GM23338 (cell line): ENCODE data around the gene CPT1C. TPM values are rescaled to one million over a fixed set of nuclear protein-coding genes. Genes with fewer than 3 reads are reported as not detected.

ENCODE experiments used
- ATAC-seq: fragments of 200-7000 bp; cut with Tn5 transposase; 3 replicates; pipeline ENCODE4 v1.9.1; 2020
- DNase-seq: peaks from one replicate; pipeline ENCODE4 v3.0.0-alpha.2; 2015; ENCODE audit warnings: low spot score
- H2AFZ ChIP-seq: fragments of 200-600 bp; sonication (generic); 2 replicates; pipeline ENCODE4 v1.8.0; 2016; ENCODE audit warnings: antibody characterized with exemption, mild to moderate bottlenecking, moderate library complexity
- H3F3A ChIP-seq: fragments of 200-600 bp; sonication (generic); replicated peaks from 2 replicates; pipeline ENCODE4 v1.8.0; 2017; ENCODE audit warnings: antibody characterized with exemption, mixed run types, low read depth
- H3K27ac ChIP-seq: fragments of 200-600 bp; sonication (generic); 2 replicates; pipeline ENCODE4 v1.6.1; 2016; ENCODE audit warnings: low read depth
- H3K27me3 ChIP-seq: fragments of 200-600 bp; sonication (generic); 2 replicates; pipeline ENCODE4 v1.8.0; 2016; ENCODE audit warnings: mild to moderate bottlenecking, mixed run types, moderate library complexity; ENCODE audit not compliant: insufficient read depth
- H3K36me3 ChIP-seq: fragments of 200-600 bp; sonication (generic); 2 replicates; pipeline ENCODE4 v1.8.0; 2016; ENCODE audit warnings: mild to moderate bottlenecking; ENCODE audit not compliant: insufficient read depth
- H3K4me1 ChIP-seq: fragments of 200-600 bp; sonication (generic); 2 replicates; pipeline ENCODE4 v1.8.0; 2016; ENCODE audit warnings: mild to moderate bottlenecking, moderate library complexity; ENCODE audit not compliant: insufficient read depth
- H3K4me2 ChIP-seq: fragments of 200-600 bp; sonication (generic); 2 replicates; pipeline ENCODE4 v1.7.1; 2017; ENCODE audit warnings: mixed run types
- H3K4me3 ChIP-seq: fragments of 200-600 bp; sonication (generic); 2 replicates; pipeline ENCODE4 v1.6.1; 2016; ENCODE audit warnings: mixed run types
- H3K79me2 ChIP-seq: fragments of 200-600 bp; sonication (generic); replicated peaks from 2 replicates; pipeline ENCODE4 v1.8.0; 2017; ENCODE audit warnings: mild to moderate bottlenecking; ENCODE audit not compliant: insufficient read depth
- H3K9me2 ChIP-seq: fragments of 200-600 bp; sonication (generic); 2 replicates; pipeline ENCODE4 v1.8.0; 2017; ENCODE audit not compliant: insufficient read depth
- H4K20me1 ChIP-seq: fragments of 200-600 bp; sonication (generic); replicated peaks from 2 replicates; pipeline ENCODE4 v1.8.0; 2017; ENCODE audit warnings: mild to moderate bottlenecking; ENCODE audit not compliant: insufficient read depth
- H3K27ac Mint-ChIP-seq: 2 replicates; pipeline ENCODE4 v1.8.0; 2020; ENCODE audit warnings: inconsistent platforms, mild to moderate bottlenecking, moderate library complexity, mixed read lengths
- H3K27me3 Mint-ChIP-seq: 3 replicates; pipeline ENCODE4 v1.8.0; 2022; ENCODE audit warnings: low read depth, mild to moderate bottlenecking, moderate library complexity, mixed read lengths, inconsistent platforms; ENCODE audit not compliant: insufficient read depth, poor library complexity
- H3K36me3 Mint-ChIP-seq: 3 replicates; pipeline ENCODE4 v1.8.0; 2021; ENCODE audit warnings: low read depth, mild to moderate bottlenecking, inconsistent platforms, moderate library complexity, mixed read lengths
- H3K4me1 Mint-ChIP-seq: 3 replicates; pipeline ENCODE4 v1.8.0; 2020; ENCODE audit warnings: mild to moderate bottlenecking, inconsistent platforms, mixed read lengths
- H3K4me3 Mint-ChIP-seq: 3 replicates; pipeline ENCODE4 v1.8.0; 2021; ENCODE audit warnings: moderate library complexity, mild to moderate bottlenecking, inconsistent platforms, mixed read lengths
- H3K9me3 Mint-ChIP-seq: 3 replicates; pipeline ENCODE4 v1.8.0; 2020; ENCODE audit warnings: moderate library complexity, mild to moderate bottlenecking, inconsistent platforms, mixed read lengths
- CREB1 ChIP-seq: fragments of 250-450 bp; sonication (Bioruptor Pico); IDR thresholded peaks from 2 replicates; pipeline ENCODE4 v1.5.0; 2020; ENCODE audit warnings: low read depth, mild to moderate bottlenecking, moderate library complexity
- EZH2 ChIP-seq: fragments of 200-600 bp; sonication (generic); IDR thresholded peaks from one replicate; pipeline ENCODE4 v1.8.0; 2017; ENCODE audit warnings: antibody characterized with exemption, mild to moderate bottlenecking, low read depth; ENCODE audit not compliant: unreplicated experiment
- EZH2phosphoT487 ChIP-seq: fragments of 200-600 bp; sonication (generic); IDR thresholded peaks from one replicate; pipeline ENCODE4 v1.8.1; 2018; ENCODE audit warnings: antibody characterized with exemption; ENCODE audit not compliant: unreplicated experiment
- JUNB ChIP-seq: IDR thresholded peaks from one replicate; pipeline ENCODE4 v1.6.1; 2016; ENCODE audit warnings: antibody characterized with exemption; ENCODE audit not compliant: unreplicated experiment
- NANOG ChIP-seq: IDR thresholded peaks from 2 replicates; pipeline ENCODE4 v1.6.1; 2016; ENCODE audit warnings: antibody characterized with exemption, borderline replicate concordance
- POLR2AphosphoS5 ChIP-seq: IDR thresholded peaks from 2 replicates; pipeline ENCODE4 v1.6.1; 2016; ENCODE audit warnings: antibody characterized with exemption, low read depth
- STAT1 ChIP-seq: IDR thresholded peaks from one replicate; pipeline ENCODE4 v1.6.1; 2016; ENCODE audit warnings: antibody characterized with exemption; ENCODE audit not compliant: unreplicated experiment
- polyA plus RNA-seq: library from polyadenylated mRNA; unstranded; fragments of >200 nt; fragmentation: Nextera tagmentation; extraction: Ambion mirVana; gene quantifications from 2 replicates; pipeline ENCODE4 v1.2.1, GENCODE V29; 2016
- total RNA-seq: library from RNA; depleted of rRNA; stranded (reverse); fragments of >200 nt; shearing (Covaris generic); gene quantifications from 2 replicates; pipeline ENCODE4 v1.2.3, GENCODE V29; 2014
- TF ChIP-seq, protein P1 (sequence below): IDR thresholded peaks from one replicate; pipeline ENCODE4 v1.6.1; 2018; ENCODE audit warnings: antibody characterized with exemption; ENCODE audit not compliant: unreplicated experiment
- TF ChIP-seq, protein P2 (sequence below), 2 experiments: fragments of 200-600 bp in 1 of 2; sonication (generic) in 1 of 2; conservative IDR thresholded peaks; 2 replicates each; pipeline versions ENCODE4 v1.5.1 to v1.6.1; 2016 to 2017; ENCODE audit warnings: antibody characterized with exemption in 2 of 2, low read depth in 2 of 2, mild to moderate bottlenecking in 2 of 2, moderate library complexity in 1 of 2
- TF ChIP-seq, protein P3 (sequence below): fragments of 250-450 bp; sonication (Bioruptor Pico); IDR thresholded peaks from 2 replicates; pipeline ENCODE4 v1.5.0; 2020; ENCODE audit warnings: mild to moderate bottlenecking, moderate library complexity

The CPT1C gene
- total and polyA plus RNA-seq, 2 experiments from 2014 or later = 63.4 to 77.3 TPM

DNA sequence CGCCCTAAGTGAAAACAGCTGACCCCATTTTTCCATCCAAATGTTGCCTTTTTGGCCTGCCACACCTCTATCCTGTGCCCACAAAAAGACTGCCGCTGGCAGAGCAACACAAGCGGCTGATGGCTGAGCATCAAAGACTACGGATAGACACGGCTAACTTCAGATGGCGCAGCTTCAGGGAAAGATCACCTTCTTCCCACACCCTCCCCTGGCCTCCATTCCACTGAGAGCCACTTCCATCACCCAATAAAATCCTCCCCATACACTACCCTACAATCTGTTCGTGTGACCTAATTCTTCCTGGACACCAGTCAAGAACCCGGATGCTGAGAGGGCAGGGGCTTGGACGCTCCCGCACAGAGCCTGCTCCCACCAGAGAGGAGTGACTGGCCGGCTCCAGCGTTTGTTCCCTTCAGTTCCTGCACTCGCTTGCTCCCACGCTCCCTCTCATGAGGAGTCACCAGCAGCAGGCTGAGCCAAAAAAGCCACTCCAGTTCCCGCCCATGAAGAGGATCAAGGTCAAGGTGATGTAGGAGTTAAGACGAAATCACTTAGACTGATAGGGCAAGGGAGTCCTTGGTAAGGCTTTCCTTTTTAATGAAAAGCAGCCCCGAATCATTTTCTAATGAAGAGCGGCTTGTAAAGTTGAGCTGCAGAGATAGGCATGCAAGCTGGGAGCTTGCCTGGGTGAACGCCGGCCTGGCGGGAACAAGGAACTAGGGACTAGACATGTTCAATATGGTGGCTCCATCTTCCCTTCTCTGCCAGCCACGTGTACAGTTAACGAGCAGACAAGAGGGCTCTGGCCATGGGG lies 36.5 kb downstream of the CPT1C start (continued):
- TF ChIP-seq, protein P1, sequence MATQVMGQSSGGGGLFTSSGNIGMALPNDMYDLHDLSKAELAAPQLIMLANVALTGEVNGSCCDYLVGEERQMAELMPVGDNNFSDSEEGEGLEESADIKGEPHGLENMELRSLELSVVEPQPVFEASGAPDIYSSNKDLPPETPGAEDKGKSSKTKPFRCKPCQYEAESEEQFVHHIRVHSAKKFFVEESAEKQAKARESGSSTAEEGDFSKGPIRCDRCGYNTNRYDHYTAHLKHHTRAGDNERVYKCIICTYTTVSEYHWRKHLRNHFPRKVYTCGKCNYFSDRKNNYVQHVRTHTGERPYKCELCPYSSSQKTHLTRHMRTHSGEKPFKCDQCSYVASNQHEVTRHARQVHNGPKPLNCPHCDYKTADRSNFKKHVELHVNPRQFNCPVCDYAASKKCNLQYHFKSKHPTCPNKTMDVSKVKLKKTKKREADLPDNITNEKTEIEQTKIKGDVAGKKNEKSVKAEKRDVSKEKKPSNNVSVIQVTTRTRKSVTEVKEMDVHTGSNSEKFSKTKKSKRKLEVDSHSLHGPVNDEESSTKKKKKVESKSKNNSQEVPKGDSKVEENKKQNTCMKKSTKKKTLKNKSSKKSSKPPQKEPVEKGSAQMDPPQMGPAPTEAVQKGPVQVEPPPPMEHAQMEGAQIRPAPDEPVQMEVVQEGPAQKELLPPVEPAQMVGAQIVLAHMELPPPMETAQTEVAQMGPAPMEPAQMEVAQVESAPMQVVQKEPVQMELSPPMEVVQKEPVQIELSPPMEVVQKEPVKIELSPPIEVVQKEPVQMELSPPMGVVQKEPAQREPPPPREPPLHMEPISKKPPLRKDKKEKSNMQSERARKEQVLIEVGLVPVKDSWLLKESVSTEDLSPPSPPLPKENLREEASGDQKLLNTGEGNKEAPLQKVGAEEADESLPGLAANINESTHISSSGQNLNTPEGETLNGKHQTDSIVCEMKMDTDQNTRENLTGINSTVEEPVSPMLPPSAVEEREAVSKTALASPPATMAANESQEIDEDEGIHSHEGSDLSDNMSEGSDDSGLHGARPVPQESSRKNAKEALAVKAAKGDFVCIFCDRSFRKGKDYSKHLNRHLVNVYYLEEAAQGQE = no peak
- no peak for TF ChIP-seq CREB1 (CRISPR knock-in tag)

DNA sequence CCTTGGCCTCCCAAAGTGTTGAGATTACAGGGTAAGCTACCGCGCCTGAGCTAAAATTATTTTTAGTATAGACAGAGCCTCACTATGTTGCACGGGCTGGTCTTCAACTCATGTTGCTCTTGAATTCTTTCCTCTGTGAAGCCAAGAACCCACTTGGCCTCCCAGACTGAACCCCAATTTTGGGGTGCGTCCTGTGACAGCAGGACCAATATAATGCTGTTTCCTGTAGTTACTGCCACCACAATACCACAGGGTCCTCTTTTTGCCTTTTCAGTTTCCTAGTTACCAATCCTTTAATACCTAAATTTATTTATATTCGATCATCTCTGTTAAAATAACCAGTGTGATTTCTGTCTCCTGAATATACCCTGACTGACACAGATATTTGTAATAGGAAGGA lies 39.2 kb downstream of the CPT1C start:
- Mint-ChIP-seq H3K4me3 (no peak overlapping the region), H3K4me1 (no peaks in the 10 kb centered on the region), H3K36me3 (no peaks in the 10 kb centered on the region; the same call in 2 of the 3 replicates), H3K27me3 (peaks cover 11% of the 10 kb centered on the region), H3K9me3 (no peaks in the 10 kb centered on the region), H3K27ac (no peak overlapping the region)
- Histone ChIP-seq H3K79me2 (no peaks in the 10 kb centered on the region), H4K20me1 (no peaks in the 10 kb centered on the region), H3K27me3 (no peaks in the 10 kb centered on the region), H3K4me2 (no peak overlapping the region), H3K4me1 (no peaks in the 10 kb centered on the region), H3K27ac (no peak overlapping the region), H3K36me3 (no peaks in the 10 kb centered on the region), H2AFZ (no peak overlapping the region), H3F3A (no peaks in the 10 kb centered on the region), H3K9me2 (peaks cover 2% of the 10 kb centered on the region; the same call in 1 of the 2 replicates), H3K4me3 (no peak overlapping the region)
- DNase-seq (no peak), ATAC-seq (no peak)
- no peak for TF ChIP-seq STAT1
- TF ChIP-seq, protein P2, sequence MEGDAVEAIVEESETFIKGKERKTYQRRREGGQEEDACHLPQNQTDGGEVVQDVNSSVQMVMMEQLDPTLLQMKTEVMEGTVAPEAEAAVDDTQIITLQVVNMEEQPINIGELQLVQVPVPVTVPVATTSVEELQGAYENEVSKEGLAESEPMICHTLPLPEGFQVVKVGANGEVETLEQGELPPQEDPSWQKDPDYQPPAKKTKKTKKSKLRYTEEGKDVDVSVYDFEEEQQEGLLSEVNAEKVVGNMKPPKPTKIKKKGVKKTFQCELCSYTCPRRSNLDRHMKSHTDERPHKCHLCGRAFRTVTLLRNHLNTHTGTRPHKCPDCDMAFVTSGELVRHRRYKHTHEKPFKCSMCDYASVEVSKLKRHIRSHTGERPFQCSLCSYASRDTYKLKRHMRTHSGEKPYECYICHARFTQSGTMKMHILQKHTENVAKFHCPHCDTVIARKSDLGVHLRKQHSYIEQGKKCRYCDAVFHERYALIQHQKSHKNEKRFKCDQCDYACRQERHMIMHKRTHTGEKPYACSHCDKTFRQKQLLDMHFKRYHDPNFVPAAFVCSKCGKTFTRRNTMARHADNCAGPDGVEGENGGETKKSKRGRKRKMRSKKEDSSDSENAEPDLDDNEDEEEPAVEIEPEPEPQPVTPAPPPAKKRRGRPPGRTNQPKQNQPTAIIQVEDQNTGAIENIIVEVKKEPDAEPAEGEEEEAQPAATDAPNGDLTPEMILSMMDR (conservative IDR thresholded peaks at IDR 0.05; ENCODE audit: low read depth in 2 of 2) = no peak
- no peak for TF ChIP-seq CREB1 (CRISPR knock-in tag)
- TF ChIP-seq EZH2phosphoT487 = no peak
- no peak for TF ChIP-seq EZH2
- no peak for TF ChIP-seq JUNB
- TF ChIP-seq NANOG = no peak
- TF ChIP-seq, protein P3, sequence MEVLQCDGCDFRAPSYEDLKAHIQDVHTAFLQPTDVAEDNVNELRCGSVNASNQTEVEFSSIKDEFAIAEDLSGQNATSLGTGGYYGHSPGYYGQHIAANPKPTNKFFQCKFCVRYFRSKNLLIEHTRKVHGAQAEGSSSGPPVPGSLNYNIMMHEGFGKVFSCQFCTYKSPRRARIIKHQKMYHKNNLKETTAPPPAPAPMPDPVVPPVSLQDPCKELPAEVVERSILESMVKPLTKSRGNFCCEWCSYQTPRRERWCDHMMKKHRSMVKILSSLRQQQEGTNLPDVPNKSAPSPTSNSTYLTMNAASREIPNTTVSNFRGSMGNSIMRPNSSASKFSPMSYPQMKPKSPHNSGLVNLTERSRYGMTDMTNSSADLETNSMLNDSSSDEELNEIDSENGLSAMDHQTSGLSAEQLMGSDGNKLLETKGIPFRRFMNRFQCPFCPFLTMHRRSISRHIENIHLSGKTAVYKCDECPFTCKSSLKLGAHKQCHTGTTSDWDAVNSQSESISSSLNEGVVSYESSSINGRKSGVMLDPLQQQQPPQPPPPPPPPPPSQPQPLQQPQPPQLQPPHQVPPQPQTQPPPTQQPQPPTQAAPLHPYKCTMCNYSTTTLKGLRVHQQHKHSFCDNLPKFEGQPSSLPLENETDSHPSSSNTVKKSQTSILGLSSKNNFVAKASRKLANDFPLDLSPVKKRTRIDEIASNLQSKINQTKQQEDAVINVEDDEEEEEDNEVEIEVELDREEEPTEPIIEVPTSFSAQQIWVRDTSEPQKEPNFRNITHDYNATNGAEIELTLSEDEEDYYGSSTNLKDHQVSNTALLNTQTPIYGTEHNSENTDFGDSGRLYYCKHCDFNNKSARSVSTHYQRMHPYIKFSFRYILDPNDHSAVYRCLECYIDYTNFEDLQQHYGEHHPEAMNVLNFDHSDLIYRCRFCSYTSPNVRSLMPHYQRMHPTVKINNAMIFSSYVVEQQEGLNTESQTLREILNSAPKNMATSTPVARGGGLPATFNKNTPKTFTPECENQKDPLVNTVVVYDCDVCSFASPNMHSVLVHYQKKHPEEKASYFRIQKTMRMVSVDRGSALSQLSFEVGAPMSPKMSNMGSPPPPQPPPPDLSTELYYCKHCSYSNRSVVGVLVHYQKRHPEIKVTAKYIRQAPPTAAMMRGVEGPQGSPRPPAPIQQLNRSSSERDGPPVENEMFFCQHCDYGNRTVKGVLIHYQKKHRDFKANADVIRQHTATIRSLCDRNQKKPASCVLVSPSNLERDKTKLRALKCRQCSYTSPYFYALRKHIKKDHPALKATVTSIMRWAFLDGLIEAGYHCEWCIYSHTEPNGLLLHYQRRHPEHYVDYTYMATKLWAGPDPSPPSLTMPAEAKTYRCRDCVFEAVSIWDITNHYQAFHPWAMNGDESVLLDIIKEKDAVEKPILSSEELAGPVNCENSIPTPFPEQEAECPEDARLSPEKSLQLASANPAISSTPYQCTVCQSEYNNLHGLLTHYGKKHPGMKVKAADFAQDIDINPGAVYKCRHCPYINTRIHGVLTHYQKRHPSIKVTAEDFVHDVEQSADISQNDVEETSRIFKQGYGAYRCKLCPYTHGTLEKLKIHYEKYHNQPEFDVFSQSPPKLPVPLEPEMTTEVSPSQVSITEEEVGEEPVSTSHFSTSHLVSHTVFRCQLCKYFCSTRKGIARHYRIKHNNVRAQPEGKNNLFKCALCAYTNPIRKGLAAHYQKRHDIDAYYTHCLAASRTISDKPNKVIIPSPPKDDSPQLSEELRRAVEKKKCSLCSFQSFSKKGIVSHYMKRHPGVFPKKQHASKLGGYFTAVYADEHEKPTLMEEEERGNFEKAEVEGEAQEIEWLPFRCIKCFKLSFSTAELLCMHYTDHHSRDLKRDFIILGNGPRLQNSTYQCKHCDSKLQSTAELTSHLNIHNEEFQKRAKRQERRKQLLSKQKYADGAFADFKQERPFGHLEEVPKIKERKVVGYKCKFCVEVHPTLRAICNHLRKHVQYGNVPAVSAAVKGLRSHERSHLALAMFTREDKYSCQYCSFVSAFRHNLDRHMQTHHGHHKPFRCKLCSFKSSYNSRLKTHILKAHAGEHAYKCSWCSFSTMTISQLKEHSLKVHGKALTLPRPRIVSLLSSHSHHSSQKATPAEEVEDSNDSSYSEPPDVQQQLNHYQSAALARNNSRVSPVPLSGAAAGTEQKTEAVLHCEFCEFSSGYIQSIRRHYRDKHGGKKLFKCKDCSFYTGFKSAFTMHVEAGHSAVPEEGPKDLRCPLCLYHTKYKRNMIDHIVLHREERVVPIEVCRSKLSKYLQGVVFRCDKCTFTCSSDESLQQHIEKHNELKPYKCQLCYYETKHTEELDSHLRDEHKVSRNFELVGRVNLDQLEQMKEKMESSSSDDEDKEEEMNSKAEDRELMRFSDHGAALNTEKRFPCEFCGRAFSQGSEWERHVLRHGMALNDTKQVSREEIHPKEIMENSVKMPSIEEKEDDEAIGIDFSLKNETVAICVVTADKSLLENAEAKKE (CRISPR knock-in tag) = no peak
- TF ChIP-seq POLR2AphosphoS5 = no peak
